GM18517 (cell line): ENCODE measurements around the gene CIB4.
"Not testable (repeated sequence)": the region's sequence is repeated elsewhere in the genome, so short reads cannot be mapped to it uniquely, and the experiment has no call there.

Experiments used
- ATAC-seq: cut with Tn5 transposase; IDR thresholded peaks from one replicate; pipeline ENCODE4 v1.9.1; 2021; ENCODE audit warnings: mild to moderate bottlenecking, moderate library complexity; ENCODE audit not compliant: unreplicated experiment

Gene CIB4

DNA sequence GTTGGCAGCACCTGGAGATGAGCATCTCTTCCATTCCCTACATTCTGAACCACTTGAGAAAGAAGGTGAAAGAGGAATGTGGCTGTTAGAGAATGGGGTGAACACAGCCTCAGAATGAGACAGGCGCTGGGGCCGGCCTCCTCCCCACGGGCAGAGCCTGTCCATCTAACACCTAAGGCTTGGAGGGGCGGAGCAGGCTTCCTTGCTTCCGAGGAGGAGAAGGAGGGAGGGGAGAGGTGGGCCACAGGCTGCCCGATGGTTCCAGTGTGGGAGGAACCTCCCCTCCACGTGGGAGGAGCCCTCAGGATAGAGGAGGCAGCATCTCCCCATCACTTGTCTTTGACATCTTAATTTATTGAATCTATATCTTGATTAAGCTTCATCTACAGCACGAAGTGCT lies 68.6 kb downstream of the CIB4 start:
- no peak for ATAC-seq

DNA sequence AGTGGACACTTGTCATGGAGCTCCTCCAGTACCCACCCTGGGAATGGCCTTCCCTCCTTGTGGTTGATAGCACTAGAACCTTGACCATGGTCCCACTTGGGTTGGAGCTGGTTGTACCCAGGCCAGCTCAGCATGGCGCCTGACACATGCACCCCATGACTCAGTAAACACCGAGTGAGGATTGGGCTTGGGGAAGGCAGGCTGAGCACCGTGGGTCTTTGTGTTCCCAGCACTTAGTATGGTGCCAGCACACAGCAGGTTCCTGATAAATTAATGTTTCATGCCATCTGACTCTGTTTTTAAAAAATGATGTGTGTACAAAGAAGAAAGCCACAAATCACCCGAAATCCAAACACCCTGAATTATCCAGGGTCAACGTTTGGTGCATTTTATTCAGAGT lies 69.8 kb downstream of the CIB4 start:
- no peak for ATAC-seq

DNA sequence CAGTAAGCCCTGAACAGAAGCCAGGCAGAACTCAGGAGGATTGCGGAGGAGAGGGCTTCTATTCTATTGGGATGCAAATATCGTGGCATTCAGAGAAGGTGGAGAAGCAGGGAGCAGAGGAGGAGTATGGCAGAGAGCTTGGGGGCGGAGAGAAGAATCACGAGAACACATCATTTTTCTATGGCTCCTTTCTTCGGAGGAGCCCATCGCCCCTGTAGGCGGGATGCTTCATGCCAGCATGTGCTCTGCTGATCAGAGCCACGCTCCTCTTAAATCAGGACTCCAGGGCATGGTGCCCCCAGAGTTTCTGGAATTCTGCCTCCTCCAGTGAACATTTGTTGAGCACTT lies 71.1 kb downstream of the CIB4 start:
- no peak for ATAC-seq

DNA sequence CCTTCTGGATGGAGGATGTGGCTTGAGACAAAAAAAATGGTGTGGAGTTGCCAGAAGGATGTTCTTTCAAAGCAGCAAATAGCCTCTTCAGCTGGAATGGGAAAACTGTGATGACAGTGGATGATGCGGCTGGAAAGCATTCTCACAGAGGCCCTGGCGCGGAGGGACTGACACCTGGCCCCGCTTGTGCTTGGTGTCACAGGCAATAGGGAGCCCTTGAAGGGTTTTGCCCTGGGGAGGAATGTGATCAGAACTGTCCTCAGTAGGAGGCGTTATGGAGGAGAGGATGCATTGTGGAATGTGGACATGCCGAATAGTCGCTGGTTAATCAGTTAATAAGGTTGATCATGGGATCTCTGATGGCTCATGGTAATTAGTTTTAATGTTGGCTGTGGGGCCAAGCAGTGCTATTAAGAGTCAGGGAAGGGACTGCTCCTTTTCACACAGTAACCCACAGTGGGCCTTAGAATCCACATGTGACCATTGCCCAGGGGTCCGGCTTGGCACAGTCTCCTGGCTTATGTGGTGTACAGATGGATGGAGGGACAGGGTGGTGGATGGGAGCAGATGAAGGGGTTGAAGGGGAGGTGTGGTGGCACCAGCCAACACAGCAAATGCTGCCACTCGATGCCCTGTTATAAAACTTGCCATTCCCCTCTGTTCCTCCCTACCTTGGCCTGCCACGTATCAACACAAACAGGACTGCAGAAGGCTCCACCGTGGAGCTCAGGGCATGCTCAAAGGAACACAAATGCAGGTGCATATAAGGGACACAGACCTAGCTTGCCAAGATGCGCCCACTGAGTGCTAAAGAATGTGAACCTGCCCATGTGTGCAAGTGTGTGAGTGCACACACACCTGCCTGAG lies 71.7 kb downstream of the CIB4 start:
- ATAC-seq = no peak

GRCh38 chr2:26568076-26568890 lies 72.9 kb downstream of the CIB4 start:
- ATAC-seq = no peak

DNA sequence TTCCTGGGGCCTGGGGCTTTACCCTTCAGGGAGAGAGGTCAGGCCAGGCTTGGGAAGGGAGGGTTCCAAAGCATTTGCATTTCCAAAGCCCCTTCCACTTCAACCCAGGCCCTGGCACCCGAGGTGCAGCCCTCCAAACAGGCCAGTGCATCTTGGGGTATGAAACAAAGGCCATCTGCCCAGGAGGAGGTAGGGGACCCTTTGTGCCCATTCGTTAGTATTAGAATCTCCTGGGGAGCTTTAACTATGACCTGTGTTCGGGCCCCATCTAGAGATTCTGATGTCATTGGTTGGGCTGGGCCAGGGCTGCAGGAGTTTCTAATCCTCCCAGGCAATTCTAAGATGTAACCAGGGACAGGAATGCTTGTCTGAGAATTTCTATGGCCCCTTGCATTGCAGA lies 73.6 kb downstream of the CIB4 start:
- ATAC-seq = no peak

DNA sequence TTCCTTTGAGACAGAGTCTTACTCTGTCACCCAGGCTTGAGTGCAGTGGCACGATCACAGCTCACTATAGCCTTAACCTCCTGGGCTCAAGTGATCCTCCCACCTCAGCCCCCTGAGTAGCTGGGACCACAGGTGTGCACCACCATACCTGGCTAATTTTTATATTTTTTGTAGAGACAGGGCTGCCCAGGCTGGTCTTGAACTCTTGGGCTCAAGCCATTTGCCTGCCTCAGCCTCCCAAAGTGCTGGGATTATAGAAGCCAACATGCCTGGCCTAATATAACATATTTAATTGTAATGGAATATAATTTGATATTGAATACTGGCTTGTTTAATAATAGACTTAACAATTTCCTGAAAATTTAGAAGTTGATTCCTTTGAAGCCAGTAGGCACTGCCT lies 74.4 kb downstream of the CIB4 start:
- not testable (repeated sequence) for ATAC-seq

DNA sequence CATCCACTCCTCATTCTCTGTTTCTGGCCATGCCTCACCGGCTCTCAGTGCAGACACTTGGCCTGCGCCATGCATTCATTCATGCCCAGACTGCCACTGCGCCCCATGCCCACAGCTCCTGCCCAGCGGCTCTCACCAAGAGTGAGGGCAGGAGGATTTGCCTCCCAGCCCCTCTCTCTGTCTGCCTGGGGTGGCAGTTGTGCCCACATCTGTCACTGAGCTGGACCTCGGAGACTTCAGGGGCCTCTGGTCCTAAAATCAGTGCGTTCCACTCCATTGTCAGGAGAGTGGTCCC lies 75.1 kb downstream of the CIB4 start:
- no peak for ATAC-seq

GRCh38 chr2:26564121-26564644 lies 77.0 kb downstream of the CIB4 start:
- ATAC-seq = no peak

DNA sequence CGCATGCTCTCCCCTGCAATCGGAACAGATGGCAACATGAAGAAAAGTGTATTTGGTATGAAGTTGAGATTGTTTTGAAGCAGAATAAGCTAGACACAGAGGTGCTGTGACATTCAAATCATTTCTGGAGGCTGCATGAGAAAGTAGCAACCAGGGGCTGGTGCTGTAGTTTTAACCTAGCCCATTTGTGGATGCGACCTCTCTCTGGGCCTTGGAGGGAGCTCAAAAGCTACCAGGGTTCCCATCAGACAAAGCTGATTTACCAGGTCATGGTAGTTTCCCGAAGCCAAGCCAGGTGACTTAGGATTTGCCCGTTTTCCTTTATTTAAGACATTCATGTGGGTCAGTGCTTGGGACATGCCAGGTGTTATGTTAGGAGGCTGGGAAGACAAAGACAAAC lies 77.5 kb downstream of the CIB4 start:
- ATAC-seq = no peak

- ATAC-seq = no peak
Measured at GRCh38 chr2:26562811-26563645, 78.1 kb downstream of the CIB4 start.

DNA sequence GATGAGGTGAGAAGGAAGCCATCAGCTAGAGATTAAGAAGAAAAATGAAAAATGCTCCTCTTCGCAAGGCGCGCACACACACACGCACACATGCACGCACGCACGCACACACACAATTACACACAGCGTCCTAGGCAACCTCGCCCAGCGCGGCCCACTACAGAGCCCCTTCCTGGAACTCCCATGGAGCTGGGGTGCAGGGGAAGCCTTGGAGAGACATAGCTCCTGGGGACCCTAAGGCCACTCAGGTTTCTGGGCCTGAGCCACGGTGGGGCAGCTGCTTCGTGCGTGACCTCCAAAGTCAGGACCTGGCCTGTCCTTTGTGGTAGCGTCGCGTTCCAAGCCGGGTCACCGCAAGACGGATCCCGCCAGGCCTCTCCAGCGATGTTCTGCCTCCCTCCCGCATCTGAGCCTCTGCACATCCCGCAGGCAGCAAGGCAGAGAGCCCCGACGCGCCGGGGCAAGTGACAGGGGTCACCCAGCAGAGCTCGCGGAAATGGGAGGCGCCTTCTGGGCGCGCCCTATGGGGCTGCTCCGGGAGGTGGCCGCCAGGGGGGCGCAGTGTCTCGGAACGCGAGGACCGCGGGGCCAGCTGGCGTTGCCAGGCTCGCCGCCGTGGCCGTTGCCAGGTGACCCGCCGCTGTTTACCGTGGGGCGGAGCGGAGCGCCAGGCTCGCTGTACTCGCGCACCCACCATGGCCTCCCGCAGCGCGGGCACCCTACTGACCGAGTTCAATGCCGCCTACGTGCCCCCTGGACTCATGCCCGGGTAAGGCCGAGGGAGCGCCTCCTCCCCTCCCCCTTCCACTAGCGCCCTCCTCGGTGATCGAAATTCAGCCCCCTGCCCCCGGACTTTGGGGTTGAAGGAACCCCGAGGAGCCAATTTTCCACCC lies 79.0 kb downstream of the CIB4 start:
- ATAC-seq = no peak

- ATAC-seq = no peak
Measured at GRCh38 chr2:26561376-26561775, 79.8 kb downstream of the CIB4 start.

DNA sequence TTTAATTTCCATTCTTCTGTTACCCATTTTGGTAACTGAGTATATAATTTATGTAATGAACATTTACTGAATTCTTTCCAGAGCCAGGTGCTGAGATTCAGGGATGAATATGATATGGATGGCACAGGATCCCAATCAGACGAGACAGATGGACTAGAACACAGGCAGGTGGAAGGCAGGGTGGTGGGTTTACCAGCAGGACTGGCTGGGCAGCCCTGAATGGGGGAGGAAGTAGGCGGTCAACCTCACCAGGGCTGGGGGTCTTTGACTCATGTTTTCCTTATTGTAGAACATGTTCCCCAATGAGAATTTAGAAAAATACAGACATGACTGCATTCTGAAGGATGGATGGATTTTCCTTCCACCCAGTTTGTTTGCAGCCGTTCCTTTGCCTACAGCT lies 80.3 kb downstream of the CIB4 start:
- ATAC-seq = no peak

GRCh38 chr2:26559556-26559955 lies 81.6 kb downstream of the CIB4 start:
- no peak for ATAC-seq

DNA sequence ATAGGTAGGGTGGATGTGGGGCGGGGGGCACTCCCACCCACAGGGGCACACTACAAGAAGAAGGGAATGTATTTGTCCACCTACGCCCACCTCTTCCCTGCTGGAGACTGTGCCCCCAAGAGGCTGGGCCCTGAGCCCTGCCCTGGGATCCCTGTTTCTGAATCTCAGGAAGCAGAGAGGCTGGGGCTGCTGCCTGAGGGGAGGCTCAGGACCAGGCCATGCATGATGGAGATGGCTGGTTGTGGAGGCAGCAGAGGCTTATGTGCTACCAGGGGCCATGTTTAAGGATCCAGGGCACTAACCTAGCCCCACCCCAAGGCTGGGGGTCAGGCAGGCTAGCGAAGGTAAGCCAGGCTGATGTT lies 82.1 kb downstream of the CIB4 start:
- ATAC-seq = no peak

DNA sequence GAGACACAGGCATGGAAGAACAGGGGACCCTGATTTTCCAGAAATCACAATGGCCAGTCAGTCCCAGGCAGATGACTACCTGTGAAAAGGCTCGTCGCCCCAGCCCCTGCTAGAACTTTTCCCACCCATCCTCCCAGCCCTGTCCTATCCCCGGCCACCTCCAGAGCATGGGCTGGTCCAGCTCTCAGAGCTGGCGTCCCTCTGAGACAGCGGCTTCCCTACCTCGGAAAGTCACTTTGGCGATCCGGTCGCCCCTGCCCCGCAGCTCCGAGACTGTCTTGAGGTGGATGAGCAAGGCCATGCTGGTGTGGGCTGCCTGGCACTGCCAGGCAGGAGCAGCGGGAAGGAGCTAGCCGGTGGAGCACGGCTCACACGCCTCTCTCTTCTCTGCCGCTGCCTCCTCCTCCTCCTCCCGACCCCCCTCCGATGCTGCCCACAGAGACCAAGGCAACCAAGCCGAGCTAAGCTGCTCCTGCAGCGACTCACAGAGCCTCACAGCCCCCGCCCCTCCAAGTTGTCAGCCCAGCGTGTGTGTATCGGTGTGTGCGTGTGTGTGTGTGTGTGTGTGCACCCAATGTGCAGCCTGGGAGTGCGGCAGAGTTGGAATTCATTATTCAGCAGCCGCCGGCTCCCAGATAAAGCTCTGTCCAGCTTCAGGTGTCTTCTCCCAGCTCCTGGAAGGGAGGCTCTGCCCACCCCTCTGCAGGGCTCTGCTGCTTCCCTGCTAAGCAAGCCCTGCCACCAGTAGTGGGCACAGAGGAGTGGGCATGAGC lies 82.7 kb downstream of the CIB4 start:
- ATAC-seq = no peak

GRCh38 chr2:26557244-26557925 lies 83.8 kb downstream of the CIB4 start:
- no peak for ATAC-seq
